ENCODE data around the gene IGFBP5. TPM values are rescaled to one million over a fixed set of nuclear protein-coding genes. Genes with fewer than 3 reads are reported as not detected.
A peak's percentile ranks its signal among the peaks of the same experiment; 100 is the strongest.

Gene IGFBP5
- total RNA-seq, 1 donor from 2014 or later, result 73.9 TPM

DNA sequence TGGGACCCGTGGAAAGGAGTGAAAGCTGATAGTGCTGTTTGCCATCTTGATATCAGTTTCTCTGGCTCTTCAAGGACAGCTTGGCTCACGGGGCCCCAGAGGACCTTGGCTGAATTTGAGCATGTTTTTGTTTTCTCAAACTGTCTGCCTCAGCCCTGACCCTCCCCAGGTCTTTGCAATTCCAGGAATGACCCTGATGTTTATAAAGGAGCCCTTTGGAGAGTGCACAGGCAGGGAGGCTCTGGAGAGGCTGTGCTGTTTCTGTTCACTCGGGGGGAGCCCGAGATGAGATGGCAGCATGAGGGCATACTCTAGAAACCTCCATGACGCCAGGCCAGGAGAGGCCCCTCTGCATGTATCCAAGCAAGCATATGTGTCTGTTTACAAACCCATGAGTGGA, 45.8 kb downstream of the IGFBP5 start:
- Mint-ChIP-seq H3K9me3 (ENCODE audit: low read depth) (peaks cover 7% of the 10 kb centered on the region), H3K4me1 (ENCODE audit: low read depth) (peaks cover 57% of the 10 kb centered on the region), H3K27me3 (no peaks in the 10 kb centered on the region), H3K27ac (peak overlapping the region; percentile 55), H3K4me3 (ENCODE audit: low read depth) (no peak overlapping the region), H3K36me3 (ENCODE audit: insufficient read depth) (peaks cover 17% of the 10 kb centered on the region)
- TF ChIP-seq, protein P1, sequence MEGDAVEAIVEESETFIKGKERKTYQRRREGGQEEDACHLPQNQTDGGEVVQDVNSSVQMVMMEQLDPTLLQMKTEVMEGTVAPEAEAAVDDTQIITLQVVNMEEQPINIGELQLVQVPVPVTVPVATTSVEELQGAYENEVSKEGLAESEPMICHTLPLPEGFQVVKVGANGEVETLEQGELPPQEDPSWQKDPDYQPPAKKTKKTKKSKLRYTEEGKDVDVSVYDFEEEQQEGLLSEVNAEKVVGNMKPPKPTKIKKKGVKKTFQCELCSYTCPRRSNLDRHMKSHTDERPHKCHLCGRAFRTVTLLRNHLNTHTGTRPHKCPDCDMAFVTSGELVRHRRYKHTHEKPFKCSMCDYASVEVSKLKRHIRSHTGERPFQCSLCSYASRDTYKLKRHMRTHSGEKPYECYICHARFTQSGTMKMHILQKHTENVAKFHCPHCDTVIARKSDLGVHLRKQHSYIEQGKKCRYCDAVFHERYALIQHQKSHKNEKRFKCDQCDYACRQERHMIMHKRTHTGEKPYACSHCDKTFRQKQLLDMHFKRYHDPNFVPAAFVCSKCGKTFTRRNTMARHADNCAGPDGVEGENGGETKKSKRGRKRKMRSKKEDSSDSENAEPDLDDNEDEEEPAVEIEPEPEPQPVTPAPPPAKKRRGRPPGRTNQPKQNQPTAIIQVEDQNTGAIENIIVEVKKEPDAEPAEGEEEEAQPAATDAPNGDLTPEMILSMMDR (IDR thresholded peaks at IDR 0.05; ENCODE audit: unreplicated experiment), result no peak
- no peak for DNase-seq (ENCODE audit: low spot score, unreplicated experiment)

DNA sequence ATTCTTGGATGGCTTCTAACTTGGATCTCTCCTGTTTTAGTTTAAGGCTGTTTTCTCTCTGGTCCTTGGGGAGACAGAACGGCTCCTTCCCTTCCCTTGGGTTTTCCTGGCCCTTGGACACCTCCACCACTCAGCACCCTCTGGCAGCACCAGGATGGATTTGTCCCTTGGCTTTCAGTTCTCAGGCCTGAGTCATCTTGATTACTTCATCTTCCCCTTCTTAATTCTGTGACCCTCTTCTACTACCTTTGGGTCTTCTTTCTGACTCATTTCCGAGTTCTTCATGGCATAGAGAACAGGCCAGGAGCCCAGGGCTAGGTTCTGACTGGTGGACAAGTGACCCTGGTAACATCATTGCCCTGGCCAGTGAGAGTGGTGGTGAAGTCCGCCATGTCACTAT, 47.2 kb downstream of the IGFBP5 start:
- peaks cover 7% of the 10 kb centered on the region for H3K9me3 Mint-ChIP-seq (ENCODE audit: low read depth)
- no peak overlapping the region for H3K4me3 Mint-ChIP-seq (ENCODE audit: low read depth)
- H3K4me1 Mint-ChIP-seq (ENCODE audit: low read depth), result peaks cover 70% of the 10 kb centered on the region
- DNase-seq (ENCODE audit: low spot score, unreplicated experiment), result no peak
- H3K27ac Mint-ChIP-seq, result no peak overlapping the region
- H3K27me3 Mint-ChIP-seq, result no peaks in the 10 kb centered on the region
- H3K36me3 Mint-ChIP-seq (ENCODE audit: insufficient read depth), result peaks cover 17% of the 10 kb centered on the region
- TF ChIP-seq, protein P1 (IDR thresholded peaks at IDR 0.05; ENCODE audit: unreplicated experiment), result no peak

DNA sequence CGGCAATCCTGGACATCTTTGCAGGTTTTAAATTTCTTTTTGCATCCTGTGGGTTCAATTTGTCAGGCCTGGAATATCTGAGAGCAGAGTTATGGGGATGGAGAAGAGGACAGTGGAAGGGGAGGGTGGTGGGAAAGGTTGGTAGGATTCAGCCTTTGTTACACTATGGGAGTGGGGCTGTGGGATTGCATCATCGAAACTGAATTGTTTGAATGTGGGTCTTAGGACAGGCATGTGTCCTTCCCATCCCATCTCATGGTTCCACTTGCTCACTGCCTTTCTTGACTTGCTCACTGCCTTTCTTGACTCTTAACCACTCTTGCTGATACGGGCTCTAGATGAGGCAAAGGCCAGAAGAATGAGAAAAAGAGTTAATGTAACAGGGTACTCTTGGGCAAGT, 49.2 kb downstream of the IGFBP5 start:
- Mint-ChIP-seq H3K4me1 (ENCODE audit: low read depth) (peaks cover 63% of the 10 kb centered on the region), H3K27me3 (no peaks in the 10 kb centered on the region), H3K9me3 (ENCODE audit: low read depth) (peaks cover 7% of the 10 kb centered on the region), H3K27ac (peak overlapping the region; percentile 92), H3K4me3 (ENCODE audit: low read depth) (no peak overlapping the region), H3K36me3 (ENCODE audit: insufficient read depth) (peaks cover 21% of the 10 kb centered on the region)
- DNase-seq (ENCODE audit: low spot score, unreplicated experiment), result no peak
- TF ChIP-seq, protein P1 (IDR thresholded peaks at IDR 0.05; ENCODE audit: unreplicated experiment), result no peak

GRCh38 chr2:216645636-216645950, 49.8 kb downstream of the IGFBP5 start:
- Mint-ChIP-seq H3K27me3 (no peaks in the 10 kb centered on the region), H3K4me3 (ENCODE audit: low read depth) (no peak overlapping the region), H3K27ac (peak overlapping the region; percentile 92), H3K36me3 (ENCODE audit: insufficient read depth) (peaks cover 22% of the 10 kb centered on the region), H3K9me3 (ENCODE audit: low read depth) (peaks cover 7% of the 10 kb centered on the region), H3K4me1 (ENCODE audit: low read depth) (peaks cover 58% of the 10 kb centered on the region)
- no peak for DNase-seq (ENCODE audit: low spot score, unreplicated experiment)
- TF ChIP-seq, protein P1 (IDR thresholded peaks at IDR 0.05; ENCODE audit: unreplicated experiment), result no peak

DNA sequence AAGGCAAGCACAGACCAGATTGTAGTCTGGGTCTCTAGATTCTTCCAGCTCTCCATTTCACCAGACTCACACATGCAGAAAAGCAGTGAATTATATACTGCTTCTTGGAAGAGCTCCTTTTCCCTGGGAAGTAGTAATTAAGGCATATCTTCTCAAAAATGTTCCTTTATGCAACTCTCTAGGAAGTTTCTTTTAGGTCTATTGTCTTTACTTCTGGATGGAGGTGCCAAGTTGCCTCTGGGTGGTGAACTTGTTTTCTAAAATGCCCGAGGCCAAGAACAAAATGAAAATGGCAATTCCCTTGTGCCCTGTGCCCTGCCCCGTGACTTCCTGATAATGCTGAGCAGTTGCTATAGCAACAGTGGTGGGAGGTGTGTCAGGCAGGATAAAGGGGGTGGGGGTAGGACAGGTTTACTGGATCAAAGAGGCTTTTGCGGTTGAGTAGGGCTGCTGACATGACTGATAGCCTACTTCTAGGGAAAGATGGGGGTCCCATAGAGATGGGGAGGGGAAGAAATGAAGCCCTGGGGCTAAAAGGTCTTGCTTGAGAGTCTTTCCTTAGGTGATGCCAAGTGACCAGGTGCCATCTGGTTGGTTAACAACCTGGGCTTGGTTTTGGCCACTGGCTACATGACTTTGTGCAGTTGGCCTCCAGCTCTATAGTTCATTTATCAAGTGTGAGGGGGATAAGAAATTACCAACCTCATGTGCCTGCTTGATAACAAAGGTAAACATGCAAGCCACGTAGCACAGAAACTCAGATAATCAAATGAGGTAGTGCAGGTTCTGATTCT, 50.3 kb downstream of the IGFBP5 start:
- DNase-seq (ENCODE audit: low spot score, unreplicated experiment), result no peak
- TF ChIP-seq, protein P1 (IDR thresholded peaks at IDR 0.05; ENCODE audit: unreplicated experiment), result no peak
- peaks cover 7% of the 10 kb centered on the region for H3K9me3 Mint-ChIP-seq (ENCODE audit: low read depth)
- H3K27ac Mint-ChIP-seq, result peak overlapping the region; percentile 92
- H3K4me3 Mint-ChIP-seq (ENCODE audit: low read depth), result peak overlapping the region; percentile 43
- H3K36me3 Mint-ChIP-seq (ENCODE audit: insufficient read depth), result peaks cover 24% of the 10 kb centered on the region
- H3K4me1 Mint-ChIP-seq (ENCODE audit: low read depth), result peaks cover 55% of the 10 kb centered on the region
- no peaks in the 10 kb centered on the region for H3K27me3 Mint-ChIP-seq
